ENCODE results near the gene DLG3.
"Not testable (repeated sequence)": the region's sequence is repeated elsewhere in the genome, so short reads cannot be mapped to it uniquely, and the experiment has no call there.

DLG3 gene

GRCh38 chrX:70476934-70477733 is 32.5 kb downstream of the DLG3 start:
- DNase-seq, result no peak

GRCh38 chrX:70477734-70478075 is 33.1 kb downstream of the DLG3 start:
- DNase-seq, result no peak

- DNase-seq, result no peak
Measured at GRCh38 chrX:70478526-70479245, 34.1 kb downstream of the DLG3 start.

- DNase-seq, result no peak
Measured at GRCh38 chrX:70479247-70479921, 34.7 kb downstream of the DLG3 start.

- no peak for DNase-seq
Measured at GRCh38 chrX:70479922-70480659, 35.5 kb downstream of the DLG3 start.

- no peak for DNase-seq
Measured at GRCh38 chrX:70480660-70481018, 36.0 kb downstream of the DLG3 start.

- DNase-seq, result no peak
Measured at GRCh38 chrX:70481471-70482270, 37.0 kb downstream of the DLG3 start.

- no peak for DNase-seq
Measured at GRCh38 chrX:70482300-70482699, 37.7 kb downstream of the DLG3 start.

GRCh38 chrX:70485466-70485865 is 40.8 kb downstream of the DLG3 start:
- DNase-seq, result peak; percentile 73

- no peak for DNase-seq
Measured at GRCh38 chrX:70488856-70489255, 44.2 kb downstream of the DLG3 start.

- DNase-seq, result no peak
Measured at GRCh38 chrX:70494441-70494840, 49.8 kb downstream of the DLG3 start.

GRCh38 chrX:70496491-70496890 is 51.9 kb downstream of the DLG3 start:
- DNase-seq, result no peak

GRCh38 chrX:70497026-70497425 is 52.4 kb downstream of the DLG3 start:
- no peak for DNase-seq

GRCh38 chrX:70498129-70498528 is 53.5 kb downstream of the DLG3 start:
- DNase-seq, result no peak

GRCh38 chrX:70500826-70501225 is 56.2 kb downstream of the DLG3 start:
- no peak for DNase-seq

GRCh38 chrX:70504772-70505450 is 60.3 kb downstream of the DLG3 start:
- no peak for DNase-seq

GRCh38 chrX:70505451-70505841 is 60.8 kb downstream of the DLG3 start:
- no peak for DNase-seq

GRCh38 chrX:70508296-70508911 is 63.8 kb downstream of the DLG3 start:
- DNase-seq, result peak; percentile 30

- no peak for DNase-seq
Measured at GRCh38 chrX:70509078-70509477, 64.4 kb downstream of the DLG3 start.

- DNase-seq, result not testable (repeated sequence)
Measured at GRCh38 chrX:70515270-70515669, 70.6 kb downstream of the DLG3 start.

GRCh38 chrX:70515692-70516091 is 71.1 kb downstream of the DLG3 start:
- DNase-seq, result not testable (repeated sequence)
